GM12874 (cell line): Measurements from ENCODE around the gene FPGS.

Source experiments
- TF ChIP-seq, protein P1 (sequence below): IDR thresholded peaks from 2 replicates; pipeline ENCODE4 v1.5.1; 2011; ENCODE audit warnings: low read depth, mild to moderate bottlenecking, control low read depth, low read length, moderate library complexity; ENCODE audit not compliant: insufficient read depth

The FPGS gene

DNA sequence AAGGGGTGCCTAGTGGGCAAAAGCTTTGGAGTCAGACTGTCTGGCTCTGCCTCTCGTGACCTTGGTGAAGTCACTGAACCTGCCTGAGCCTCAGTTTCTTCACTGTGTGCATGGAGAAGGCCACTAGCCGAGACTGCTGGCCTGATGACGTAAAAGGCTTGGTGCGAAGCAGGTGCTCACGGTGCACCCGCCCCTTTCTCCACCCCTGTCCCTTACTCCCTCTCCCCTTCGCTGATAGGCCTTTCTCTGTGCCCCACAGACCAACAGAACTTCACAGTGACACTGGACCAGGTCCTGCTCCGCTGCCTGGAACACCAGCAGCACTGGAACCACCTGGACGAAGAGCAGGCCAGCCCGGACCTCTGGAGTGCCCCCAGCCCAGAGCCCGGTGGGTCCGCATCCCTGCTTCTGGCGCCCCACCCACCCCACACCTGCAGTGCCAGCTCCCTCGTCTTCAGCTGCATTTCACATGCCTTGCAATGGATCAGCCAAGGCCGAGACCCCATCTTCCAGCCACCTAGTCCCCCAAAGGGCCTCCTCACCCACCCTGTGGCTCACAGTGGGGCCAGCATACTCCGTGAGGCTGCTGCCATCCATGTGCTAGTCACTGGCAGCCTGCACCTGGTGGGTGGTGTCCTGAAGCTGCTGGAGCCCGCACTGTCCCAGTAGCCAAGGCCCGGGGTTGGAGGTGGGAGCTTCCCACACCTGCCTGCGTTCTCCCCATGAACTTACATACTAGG, 10.4 kb downstream of the FPGS start:
- TF ChIP-seq, protein P1, sequence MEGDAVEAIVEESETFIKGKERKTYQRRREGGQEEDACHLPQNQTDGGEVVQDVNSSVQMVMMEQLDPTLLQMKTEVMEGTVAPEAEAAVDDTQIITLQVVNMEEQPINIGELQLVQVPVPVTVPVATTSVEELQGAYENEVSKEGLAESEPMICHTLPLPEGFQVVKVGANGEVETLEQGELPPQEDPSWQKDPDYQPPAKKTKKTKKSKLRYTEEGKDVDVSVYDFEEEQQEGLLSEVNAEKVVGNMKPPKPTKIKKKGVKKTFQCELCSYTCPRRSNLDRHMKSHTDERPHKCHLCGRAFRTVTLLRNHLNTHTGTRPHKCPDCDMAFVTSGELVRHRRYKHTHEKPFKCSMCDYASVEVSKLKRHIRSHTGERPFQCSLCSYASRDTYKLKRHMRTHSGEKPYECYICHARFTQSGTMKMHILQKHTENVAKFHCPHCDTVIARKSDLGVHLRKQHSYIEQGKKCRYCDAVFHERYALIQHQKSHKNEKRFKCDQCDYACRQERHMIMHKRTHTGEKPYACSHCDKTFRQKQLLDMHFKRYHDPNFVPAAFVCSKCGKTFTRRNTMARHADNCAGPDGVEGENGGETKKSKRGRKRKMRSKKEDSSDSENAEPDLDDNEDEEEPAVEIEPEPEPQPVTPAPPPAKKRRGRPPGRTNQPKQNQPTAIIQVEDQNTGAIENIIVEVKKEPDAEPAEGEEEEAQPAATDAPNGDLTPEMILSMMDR = no peak

DNA sequence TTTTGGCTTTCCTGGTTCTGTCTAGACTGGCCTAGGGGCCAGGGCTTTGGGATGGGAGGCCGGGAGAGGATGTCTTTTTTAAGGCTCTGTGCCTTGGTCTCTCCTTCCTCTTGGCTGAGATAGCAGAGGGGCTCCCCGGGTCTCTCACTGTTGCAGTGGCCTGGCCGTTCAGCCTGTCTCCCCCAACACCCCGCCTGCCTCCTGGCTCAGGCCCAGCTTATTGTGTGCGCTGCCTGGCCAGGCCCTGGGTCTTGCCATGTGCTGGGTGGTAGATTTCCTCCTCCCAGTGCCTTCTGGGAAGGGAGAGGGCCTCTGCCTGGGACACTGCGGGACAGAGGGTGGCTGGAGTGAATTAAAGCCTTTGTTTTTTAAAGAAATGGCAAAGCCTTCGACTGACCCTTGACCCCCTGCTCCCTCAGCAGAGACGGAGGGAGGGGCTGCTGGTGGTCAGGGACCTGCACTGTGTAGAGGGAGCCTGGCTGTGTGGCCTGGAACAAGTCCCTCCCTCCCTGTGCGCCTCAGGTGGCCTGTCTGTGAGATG, 11.1 kb downstream of the FPGS start:
- TF ChIP-seq, protein P1 = no peak

DNA sequence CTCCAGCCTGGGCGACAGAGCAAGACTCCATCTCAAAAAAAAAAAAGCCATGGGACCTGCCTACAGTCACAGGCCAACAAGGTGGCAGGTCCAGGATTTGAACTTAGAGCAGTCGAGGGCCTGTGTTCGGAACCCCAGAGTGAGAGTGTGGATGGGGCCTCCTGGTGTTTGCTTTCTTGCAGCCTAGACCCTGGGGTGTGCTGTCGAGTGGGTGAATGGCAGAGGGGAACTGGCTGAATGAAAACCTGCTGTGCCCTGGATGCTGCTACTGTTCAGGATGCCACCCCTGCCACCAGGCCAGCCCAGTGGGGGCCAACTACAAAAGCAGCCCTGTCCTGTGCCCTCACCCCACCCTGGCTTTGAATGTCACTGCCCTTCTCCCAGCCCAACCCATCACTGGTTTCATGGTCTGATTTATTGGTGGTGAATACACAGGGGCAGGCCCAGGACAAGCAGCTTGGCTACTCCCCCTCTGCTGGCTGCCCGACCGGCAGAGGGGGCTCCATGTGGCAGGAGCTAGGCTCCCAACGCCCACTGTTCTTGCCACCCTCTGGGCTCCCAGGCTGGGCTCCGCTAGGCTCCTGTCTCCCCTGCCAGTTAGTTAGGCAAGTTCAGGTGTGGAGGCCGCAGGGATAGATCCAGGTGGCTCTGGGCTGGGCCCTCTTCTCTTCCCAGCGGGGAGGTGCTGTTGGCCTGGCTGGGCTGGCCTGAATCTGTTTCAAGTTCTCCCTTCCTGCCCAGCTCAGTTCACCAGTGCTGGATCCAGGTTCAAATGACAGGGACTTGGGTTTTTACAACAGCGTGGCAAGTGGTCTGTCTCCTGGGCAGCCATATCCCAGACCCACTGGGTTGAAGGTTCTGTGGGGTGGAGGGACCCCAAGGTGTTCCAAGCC, 12.2 kb downstream of the FPGS start:
- TF ChIP-seq, protein P1 = no peak

DNA sequence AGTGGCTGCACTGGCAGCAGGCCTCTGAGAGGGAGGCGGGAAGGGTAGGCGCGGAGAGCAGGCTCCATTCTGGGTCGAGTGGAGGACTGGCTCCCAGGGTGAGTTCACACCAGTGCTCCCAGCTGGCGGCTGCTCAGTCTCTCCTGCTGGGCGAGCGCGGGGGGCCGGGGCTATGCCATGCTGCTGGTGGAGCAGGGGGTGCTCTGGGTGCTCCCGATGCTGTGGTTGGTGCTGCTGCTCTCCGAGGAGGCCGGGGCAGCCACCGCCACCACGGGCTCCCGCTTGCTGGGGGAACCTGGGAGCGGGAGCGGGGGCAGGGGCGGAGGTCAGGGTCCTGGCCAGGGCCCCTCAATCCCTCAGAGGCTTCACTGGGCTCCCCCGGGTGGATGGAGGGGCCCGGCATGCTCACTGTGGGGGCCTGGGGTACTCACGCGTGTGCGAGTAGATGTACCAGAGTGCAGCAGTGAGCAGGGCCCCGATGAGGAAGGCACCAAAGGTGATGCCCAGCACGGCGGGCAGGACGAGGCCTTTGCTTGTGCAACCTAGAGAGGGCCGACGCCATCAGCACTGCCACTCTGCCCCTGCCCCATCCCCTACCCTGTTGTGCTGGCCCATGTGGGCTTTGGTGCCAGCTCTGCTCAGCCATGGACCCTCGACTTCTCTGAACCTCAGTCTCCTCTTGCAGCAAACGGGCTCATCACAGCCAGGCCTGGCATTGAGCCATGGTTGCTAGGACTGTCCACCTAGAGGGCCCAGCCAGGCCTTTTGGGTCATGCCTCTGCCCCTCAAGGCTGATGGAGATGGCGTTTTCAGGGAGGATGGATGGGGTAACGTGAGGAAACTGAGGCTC, 13.1 kb downstream of the FPGS start:
- TF ChIP-seq, protein P1 = no peak

DNA sequence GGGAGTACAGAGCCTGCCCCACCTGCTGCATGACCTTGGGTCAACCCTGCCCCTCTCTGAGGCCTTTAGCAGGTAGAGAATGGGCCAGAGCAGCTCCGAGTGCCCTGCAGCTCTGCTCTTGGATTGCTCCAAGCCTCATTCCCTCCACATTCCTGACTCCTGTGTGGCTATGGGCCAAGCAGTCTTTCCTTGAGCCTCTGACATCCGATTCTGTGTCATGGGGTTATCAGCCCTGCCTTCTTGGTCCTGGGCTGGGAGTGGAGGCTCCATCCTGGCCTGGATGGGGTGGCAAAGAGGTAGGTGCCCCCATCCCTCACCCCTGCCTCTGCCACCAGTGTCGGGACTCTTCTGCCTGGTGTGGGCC, 13.7 kb downstream of the FPGS start:
- TF ChIP-seq, protein P1 = no peak

DNA sequence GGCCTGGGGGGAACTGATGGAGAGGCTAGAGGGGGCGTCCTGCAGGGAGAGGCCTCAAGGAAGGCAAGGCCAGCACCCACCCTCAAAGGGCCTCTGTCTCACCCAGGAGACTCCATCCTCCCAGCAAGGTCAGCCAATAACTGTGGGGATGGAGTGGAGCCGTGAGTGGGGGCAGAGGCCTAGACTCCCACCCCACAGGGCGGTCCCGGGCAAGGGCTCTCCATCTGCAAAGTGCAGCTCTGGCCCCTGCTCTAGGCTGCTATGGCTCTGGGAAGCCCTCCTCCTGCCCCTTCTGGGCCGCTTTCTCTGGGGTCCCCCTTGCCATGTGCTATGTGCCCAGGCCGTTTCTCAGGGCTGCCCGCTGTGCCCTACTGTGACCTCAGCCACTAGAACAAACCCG, 14.0 kb downstream of the FPGS start:
- TF ChIP-seq, protein P1 = no peak

DNA sequence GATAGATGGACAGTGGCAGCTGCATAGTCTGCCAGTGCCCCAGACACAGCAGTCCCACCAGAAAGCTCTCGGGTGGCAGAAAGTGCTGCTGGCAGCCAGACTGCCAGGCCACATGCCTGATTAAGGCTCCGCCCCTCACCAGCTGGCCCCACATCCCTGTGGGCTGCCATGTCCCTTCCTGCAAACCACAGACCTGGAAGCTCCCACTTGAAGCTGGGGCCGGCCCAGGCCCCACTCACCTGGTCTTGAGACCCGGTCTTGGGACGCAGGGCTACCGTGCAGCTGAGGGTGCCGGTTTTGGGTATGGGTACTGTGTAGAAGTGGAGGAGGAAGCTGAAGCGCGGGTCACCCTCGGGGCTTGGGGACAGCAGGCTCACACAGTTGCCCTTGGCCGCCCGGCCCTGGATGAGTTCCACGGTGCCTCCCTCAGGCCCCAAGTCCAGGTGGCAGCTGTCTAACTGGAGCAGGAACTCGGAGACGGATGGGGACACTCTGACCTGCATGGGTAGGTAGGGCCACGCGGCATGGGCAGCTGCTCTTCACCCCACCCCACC, 15.3 kb downstream of the FPGS start:
- TF ChIP-seq, protein P1 = no peak
